Left colon (tissue), 2 donors: ENCODE data around the gene ZNF316. TPM values are rescaled to one million over a fixed set of nuclear protein-coding genes. Genes with fewer than 3 reads are reported as not detected.
A peak's percentile ranks its signal among the peaks of the same experiment; 100 is the strongest.
"Not testable (repeated sequence)": the region's sequence is repeated elsewhere in the genome, so short reads cannot be mapped to it uniquely, and the experiment has no call there.

ENCODE experiments used
- ATAC-seq: fragments of 200-7000 bp; cut with Tn5 transposase; one replicate; pipeline ENCODE4 v1.9.1; 2020; ENCODE audit warnings: mild to moderate bottlenecking, moderate library complexity
- DNase-seq, 2 donors: peaks; one replicate each; pipeline ENCODE4 v3.0.0-alpha.2; 2020
- intact Hi-C, 2 donors: fragments of 100-400 bp; cut with DNase I in 1 of 2; cut with micrococcal nuclease in 1 of 2; formaldehyde crosslinking; loops; one replicate each; pipeline versions ENCODE4 v1.11.2 to v1.14.0; 2022; cut with DNase I, micrococcal nuclease
- total RNA-seq, 2 donors: library from RNA; stranded (reverse); fragmentation: NEBNext Ultra II Directional; extraction: Animal tissue kit (Norgen Biotek cat#: 25700); gene quantifications; one replicate each; pipeline ENCODE4 v1.2.1, GENCODE V29; 2021
- donor health status: DM: no; HTN: no; CAD: no.
- donor health status: DM: yes; HTN: yes; CAD: no.

The ZNF316 gene
- total RNA-seq, 2 donors from 2014 or later, result 19.0 to 21.1 TPM

- no peak for ATAC-seq
- DNase-seq, result no peak
- intact Hi-C loops, result no loop called here
Observed at GRCh38 chr7:6618621-6619020, 18.5 kb upstream of the ZNF316 start.

DNA sequence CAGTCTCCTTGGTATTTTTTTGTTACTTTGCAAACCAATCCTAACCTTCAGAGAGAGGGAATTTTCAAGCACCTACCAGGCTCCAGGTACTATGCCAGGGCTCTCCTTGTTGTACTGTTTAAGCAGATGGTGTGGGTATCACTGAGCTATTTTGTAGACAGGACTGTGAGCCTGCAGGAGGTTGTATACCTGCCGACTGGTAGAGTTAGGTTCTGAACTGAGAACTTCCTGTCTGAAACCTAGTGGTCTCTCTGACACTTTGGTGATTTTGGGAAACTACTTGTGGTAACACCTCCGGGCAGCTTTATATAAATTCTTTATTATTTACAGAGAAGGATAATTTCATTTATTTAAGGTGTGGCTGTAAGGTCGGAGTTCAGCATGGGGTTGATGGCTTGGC lies 17.2 kb upstream of the ZNF316 start:
- no peak for DNase-seq

GRCh38 chr7:6621195-6622133 lies 15.7 kb upstream of the ZNF316 start:
- ATAC-seq, result peak; percentile 29
- no peak for DNase-seq
- intact Hi-C loops, result no loop called here

More for the DNA sequence above, 17.2 kb upstream of the ZNF316 start:
- peak; percentile 60 for ATAC-seq
- intact Hi-C loops, result no loop called here

DNA sequence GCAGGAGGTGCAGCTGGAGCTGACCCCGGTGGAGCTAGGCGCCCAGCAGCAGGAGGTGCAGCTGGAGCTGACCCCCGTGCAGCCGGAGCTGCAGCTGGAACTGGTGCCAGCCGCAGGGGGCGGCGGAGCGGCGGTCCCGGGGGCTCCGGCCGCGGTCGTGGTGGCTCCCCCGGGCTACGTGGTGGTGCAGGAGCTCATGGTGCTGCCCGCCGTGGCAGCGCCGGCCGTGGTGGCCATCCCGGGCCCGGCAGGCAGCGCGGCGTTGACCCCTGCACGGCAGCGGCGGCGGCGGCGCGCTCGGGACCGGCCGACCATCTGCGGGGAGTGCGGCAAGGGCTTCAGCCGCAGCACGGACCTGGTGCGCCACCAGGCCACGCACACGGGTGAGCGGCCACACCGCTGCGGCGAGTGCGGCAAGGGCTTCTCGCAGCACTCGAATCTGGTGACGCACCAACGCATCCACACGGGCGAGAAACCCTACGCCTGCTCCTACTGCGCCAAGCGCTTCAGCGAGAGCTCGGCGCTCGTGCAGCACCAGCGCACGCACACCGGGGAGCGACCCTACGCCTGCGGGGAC lies 14.9 kb upstream of the ZNF316 start:
- DNase-seq (no peak), ATAC-seq (no peak)
- intact Hi-C loops, result no loop called here

DNA sequence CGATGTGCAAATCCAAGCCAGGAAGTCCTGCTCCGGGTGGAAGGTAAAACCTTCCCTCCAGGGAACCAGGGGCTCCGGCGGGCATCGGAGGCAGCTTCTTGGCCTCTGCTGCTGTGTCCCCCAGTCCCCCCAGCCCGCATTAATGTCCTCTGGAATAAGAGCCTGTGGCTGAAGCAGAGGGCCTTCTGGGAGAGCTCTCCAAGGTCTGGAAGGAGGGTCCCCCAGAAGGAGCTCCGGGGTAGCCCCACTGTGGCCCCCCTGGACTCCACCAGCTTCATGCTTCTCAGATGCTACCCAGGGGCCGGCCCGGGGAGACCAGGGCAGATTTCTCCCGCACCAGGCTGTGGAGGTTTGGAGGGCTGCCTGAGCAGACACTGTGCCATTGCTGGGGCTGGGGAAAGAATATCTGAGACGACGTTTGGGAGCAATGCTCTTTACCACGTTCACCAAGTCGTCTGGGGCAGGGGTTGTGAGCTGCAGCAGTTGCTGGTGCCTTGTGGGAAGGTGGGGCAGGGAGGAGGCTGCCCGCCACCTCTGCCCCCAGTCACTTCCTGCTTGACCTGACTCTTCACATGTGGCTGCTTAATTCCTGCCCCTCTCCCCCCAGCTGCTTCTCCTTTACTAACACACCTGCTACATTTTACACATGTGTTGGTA lies 13.4 kb upstream of the ZNF316 start:
- DNase-seq, result no peak
- intact Hi-C loops, result no loop called here
- ATAC-seq, result peak; percentile 50

DNA sequence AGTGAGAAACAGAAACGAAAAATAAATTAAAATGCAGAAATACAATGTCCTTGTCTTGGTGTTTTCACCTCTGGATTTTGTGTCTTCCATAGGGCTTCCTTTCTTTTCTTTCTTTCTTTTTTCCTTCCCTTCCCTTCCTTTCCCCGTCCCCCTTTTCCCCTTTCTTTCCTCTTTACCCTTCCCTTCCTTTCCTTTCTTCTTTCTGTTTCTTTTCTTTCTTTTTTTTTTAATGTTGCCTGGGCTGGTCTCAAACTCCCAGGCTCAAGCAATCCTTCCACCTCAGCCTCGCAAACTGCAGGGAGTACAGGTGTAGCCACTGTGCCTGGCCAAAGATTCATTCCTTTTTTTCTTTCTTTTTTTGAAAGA lies 12.9 kb upstream of the ZNF316 start:
- no peak for ATAC-seq
- no peak for DNase-seq
- intact Hi-C loops, result no loop called here

DNA sequence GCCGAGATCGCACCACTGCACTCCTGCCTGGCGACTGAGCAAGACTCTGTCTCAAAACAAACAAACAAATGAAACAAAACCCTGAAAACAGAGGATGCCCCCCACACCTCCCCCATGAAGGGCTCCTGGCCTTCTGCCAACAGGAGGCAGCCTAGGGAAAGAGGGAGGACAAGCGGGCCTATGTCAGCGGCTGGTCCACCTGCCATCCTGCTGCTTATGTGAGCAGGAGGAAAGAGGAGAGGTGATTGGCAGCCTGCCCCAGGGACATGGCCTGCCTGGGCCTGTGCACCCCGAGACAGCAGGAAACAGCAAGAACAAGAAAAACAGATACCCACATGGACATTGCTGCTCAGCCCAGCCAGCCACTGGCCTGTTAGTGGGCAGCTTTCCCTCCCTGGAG lies 9.1 kb upstream of the ZNF316 start:
- ATAC-seq, result no peak
- intact Hi-C loops, result no loop called here
- no peak for DNase-seq

DNA sequence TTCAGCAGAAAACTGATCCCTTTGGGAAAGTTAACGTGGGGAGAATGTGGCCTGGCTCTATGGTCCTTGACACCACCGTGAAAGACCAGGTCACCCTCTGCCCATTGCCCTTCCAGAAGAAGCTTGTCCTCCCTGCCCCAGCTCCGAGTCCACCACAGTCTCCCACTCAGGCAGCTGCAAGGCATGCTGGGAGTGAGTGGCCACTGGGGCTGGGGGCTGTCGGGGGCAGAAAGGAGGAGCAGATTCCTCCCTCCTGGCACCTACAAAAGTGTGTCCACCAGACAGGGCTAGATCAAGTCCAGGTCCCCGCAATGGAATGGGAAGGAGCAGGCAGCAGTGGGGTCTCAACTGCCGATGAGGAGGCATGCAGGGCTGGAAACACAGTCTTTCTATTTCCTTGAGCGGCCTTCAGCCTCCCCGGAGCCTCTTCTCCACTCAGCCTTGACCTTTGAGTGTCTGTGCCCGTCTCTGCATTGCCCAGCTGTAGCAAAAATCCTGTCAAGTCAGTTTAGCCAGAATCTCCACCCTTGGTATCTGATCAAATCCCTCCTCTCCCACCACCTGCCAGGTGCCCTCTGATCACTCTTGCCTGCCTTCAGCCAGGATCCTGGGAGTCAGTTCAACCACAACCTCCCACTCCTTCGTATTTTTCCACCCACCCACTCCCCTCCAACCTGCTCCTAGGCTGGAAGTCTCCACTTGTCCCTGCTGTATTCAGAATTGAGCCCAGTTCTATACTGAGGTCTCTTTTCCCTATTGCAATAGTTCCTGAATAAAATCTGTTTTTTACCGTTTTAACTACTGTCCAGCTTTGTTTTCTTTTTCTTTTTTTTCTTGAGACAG lies 6.9 kb upstream of the ZNF316 start:
- ATAC-seq, result peak; percentile 42
- DNase-seq, result no peak
- intact Hi-C loops, result no loop called here

GRCh38 chr7:6631605-6632004 lies 5.5 kb upstream of the ZNF316 start:
- no peak for DNase-seq
- intact Hi-C loops, result no loop called here
- ATAC-seq, result no peak

GRCh38 chr7:6634021-6634420 lies 3.1 kb upstream of the ZNF316 start:
- no peak for DNase-seq
- intact Hi-C loops, result no loop called here
- ATAC-seq, result no peak

DNA sequence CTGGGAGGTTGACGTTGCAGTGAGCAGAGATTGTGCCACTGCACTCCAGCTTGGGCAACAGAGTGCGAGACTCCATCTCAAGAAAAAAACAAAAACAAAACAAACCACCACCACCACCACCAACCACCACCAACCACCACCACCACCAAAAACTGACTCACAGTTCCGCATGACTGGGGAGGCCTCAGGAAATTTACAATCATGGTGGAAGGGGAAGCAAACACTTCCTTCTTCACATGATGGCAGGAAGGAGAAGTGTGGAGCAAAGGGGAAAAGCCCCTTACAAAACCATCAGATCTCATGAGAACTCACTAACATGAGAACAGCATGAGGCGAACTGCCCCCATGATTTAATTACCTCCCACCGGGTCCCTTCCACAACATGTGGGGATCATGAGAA lies 2.1 kb upstream of the ZNF316 start:
- ATAC-seq, DNase-seq, intact Hi-C loops: not testable (repeated sequence)

GRCh38 chr7:6637544-6638229 lies 569 bp downstream of the ZNF316 start:
- intact Hi-C loops, result no loop called here
- DNase-seq (peak in 1 of 2 donors; percentile 47), ATAC-seq (peak; percentile 51)

DNA sequence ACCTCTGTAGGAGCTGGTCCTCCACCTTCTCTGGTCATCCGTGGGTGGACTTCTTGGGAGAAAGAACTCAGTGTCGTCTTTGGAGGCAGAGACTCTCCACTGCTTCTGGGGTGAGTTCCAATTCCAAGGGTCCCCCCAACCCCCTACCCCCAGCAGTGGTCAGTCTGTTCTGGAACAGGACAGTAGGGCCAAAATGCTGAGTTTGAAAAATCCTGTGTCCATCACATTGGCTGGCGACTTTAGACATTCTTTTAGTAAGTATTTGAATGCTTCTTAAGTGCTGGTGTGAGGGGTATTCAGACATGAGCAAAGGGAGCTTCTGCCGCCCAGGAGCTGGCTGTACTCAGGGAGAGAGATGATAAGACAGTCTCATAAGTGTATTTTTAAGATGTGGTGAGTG lies 1.9 kb downstream of the ZNF316 start:
- DNase-seq (no peak), ATAC-seq (no peak)
- intact Hi-C loops, result no loop called here

- ATAC-seq (no peak), DNase-seq (no peak)
- intact Hi-C loops, result no loop called here
Observed at GRCh38 chr7:6639627-6640026, 2.5 kb downstream of the ZNF316 start.

- intact Hi-C loops, result no loop called here
- ATAC-seq (no peak), DNase-seq (no peak)
Observed at GRCh38 chr7:6640246-6640721, 3.2 kb downstream of the ZNF316 start.

GRCh38 chr7:6641305-6642035 lies 4.4 kb downstream of the ZNF316 start:
- intact Hi-C loops, result no loop called here
- ATAC-seq, result no peak
- no peak for DNase-seq

DNA sequence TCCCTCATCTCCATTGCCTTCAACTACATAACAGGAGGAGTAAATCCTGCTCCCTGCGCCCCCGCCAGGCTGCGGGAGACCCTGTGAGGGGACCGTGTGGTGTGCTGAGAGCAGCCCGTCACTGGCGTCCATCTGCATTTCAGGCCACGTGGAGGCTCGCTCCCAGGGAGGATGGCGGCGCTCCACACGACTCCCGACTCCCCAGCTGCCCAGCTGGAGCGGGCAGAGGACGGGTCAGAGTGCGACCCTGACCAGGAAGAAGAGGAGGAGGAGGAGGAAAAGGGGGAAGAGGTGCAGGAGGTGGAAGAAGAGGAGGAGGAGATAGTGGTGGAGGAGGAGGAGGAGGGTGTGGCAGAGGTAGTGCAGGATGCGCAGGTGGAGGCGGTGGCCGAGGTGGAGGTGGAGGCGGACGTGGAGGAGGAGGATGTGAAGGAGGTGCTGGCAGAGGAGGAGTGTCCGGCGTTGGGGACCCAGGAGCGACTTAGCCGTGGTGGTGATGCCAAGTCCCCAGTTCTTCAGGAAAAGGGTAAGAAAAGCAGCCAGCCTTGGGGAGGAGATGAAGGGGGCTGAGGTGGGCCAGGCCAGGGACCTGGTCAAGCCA lies 5.2 kb downstream of the ZNF316 start:
- intact Hi-C loops, result no loop called here
- DNase-seq (no peak), ATAC-seq (no peak)
